Coronary artery (tissue), 2 donors: ENCODE results near the gene ZNF827.

Experiments used
- DNase-seq: peaks from one replicate; pipeline ENCODE4 v3.0.0-alpha.2; 2017; ENCODE audit warnings: low spot score
- H3K27ac ChIP-seq, 2 donors: fragments of 200-600 bp; sonication (generic); one replicate each; pipeline ENCODE4 v1.5.1; 2016 to 2019
- H3K4me3 ChIP-seq: fragments of 200-600 bp; sonication (generic); 2 replicates; pipeline ENCODE4 v1.5.1; 2016; ENCODE audit warnings: mild to moderate bottlenecking, moderate library complexity
- TF ChIP-seq, protein P1 (sequence below): fragments of 200-600 bp; sonication (generic); IDR thresholded peaks from one replicate; pipeline ENCODE4 v1.5.1; 2019; ENCODE audit warnings: antibody characterized with exemption

The ZNF827 gene

GRCh38 chr4:145902522-145902921 is 36.1 kb downstream of the ZNF827 start:
- no peak overlapping the region for H3K27ac ChIP-seq
- no peak for DNase-seq
- TF ChIP-seq, protein P1, sequence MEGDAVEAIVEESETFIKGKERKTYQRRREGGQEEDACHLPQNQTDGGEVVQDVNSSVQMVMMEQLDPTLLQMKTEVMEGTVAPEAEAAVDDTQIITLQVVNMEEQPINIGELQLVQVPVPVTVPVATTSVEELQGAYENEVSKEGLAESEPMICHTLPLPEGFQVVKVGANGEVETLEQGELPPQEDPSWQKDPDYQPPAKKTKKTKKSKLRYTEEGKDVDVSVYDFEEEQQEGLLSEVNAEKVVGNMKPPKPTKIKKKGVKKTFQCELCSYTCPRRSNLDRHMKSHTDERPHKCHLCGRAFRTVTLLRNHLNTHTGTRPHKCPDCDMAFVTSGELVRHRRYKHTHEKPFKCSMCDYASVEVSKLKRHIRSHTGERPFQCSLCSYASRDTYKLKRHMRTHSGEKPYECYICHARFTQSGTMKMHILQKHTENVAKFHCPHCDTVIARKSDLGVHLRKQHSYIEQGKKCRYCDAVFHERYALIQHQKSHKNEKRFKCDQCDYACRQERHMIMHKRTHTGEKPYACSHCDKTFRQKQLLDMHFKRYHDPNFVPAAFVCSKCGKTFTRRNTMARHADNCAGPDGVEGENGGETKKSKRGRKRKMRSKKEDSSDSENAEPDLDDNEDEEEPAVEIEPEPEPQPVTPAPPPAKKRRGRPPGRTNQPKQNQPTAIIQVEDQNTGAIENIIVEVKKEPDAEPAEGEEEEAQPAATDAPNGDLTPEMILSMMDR = no peak

DNA sequence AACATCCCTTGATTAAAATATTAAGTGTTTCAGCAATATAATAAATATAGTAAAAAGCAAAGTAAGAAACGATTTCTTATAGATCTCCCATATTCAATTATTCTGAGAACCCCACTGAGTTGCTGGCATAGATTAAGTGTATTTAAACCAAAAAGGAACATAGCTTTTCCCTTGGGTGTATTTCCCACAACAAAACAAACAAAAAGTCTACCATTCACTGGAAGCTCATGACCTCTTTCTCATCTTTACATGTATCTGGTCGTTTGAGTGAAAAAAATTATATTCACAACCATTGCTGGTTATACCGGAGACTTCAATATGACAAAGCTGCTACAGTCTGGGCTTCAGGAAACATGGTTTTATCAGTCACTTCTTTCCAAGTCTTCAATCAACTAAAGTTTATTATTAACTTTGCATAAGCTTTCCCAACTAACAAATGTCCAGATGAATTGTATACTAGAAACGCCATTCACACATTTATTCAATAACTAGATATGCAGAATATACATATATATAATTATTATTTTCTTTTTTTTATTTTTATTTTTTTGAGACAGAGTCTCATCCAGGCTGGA is 38.6 kb downstream of the ZNF827 start:
- TF ChIP-seq, protein P1 = no peak
- DNase-seq = no peak
- Histone ChIP-seq H3K4me3 (no peak overlapping the region), H3K27ac (no peak overlapping the region)

More at GRCh38 chr4:145902522-145902921, 36.1 kb downstream of the ZNF827 start:
- no peak overlapping the region for H3K4me3 ChIP-seq

GRCh38 chr4:145898926-145899531 is 39.6 kb downstream of the ZNF827 start:
- no peak for DNase-seq
- TF ChIP-seq, protein P1 = no peak
- Histone ChIP-seq H3K27ac (no peak overlapping the region), H3K4me3 (no peak overlapping the region)

DNA sequence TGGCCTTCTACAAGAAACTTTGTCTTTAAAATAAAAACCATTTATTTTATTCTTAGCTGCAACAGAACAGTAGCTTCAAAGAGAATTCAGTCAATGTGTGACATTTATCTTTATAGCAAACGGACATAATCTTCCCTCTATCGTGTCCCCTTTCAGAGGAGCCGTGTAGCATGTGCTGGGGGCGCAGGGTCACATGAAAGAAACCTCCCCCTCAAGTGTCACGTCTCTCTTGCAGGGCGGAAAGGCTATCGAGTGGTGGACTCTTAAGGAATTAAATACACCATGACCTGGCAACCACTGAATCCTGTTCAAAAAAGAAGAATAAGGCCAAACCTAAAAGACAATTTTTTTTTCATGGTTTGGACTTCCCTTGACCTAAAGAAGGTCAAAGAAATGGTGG is 40.2 kb downstream of the ZNF827 start:
- TF ChIP-seq, protein P1 = no peak
- no peak overlapping the region for H3K27ac ChIP-seq
- no peak overlapping the region for H3K4me3 ChIP-seq
- DNase-seq = no peak

DNA sequence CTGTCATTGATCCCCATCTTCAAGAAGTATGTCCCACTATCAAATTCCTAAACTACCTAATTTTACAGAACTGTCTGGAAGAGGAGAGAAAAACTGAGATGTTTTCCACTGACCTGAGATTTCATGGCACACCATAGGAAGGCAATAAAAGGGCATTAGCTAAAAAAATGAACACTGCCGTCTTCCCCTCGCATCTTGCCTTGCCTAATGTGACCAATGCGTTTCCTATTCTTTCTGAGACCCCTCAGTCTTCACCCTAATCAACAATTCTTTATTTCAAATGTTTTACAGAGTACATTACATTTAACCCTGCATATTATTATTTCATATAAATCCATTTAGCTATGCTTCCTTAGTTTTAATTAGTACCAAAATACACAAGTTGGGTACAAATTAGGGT is 43.6 kb downstream of the ZNF827 start:
- no peak overlapping the region for H3K4me3 ChIP-seq
- TF ChIP-seq, protein P1 = no peak
- DNase-seq = no peak
- H3K27ac ChIP-seq = no peak overlapping the region

- DNase-seq = no peak
- H3K4me3 ChIP-seq = no peak overlapping the region
- H3K27ac ChIP-seq = no peak overlapping the region
- TF ChIP-seq, protein P1 = no peak
Observed at GRCh38 chr4:145891958-145892357, 46.7 kb downstream of the ZNF827 start.

- TF ChIP-seq, protein P1 = no peak
- Histone ChIP-seq H3K4me3 (no peak overlapping the region), H3K27ac (no peak overlapping the region)
- DNase-seq = no peak
Observed at GRCh38 chr4:145890689-145891088, 47.9 kb downstream of the ZNF827 start.
